ENCODE data around the gene NOS3. TPM values are rescaled to one million over a fixed set of nuclear protein-coding genes. Genes with fewer than 3 reads are reported as not detected.

The NOS3 gene
- polyA plus RNA-seq, 1 of the 3 experiments (the other 2 are of a cell fraction) = 0.41 TPM

- 89% methylated on average over 17 of the region's 21 CpGs for whole genome bisulfite sequencing (ENCODE audit: low lambda C conversion rate)
These were observed 44.4 kb downstream of the NOS3 start for GRCh38 chr7:151035026-151035717.

GRCh38 chr7:151035902-151036301, 45.1 kb downstream of the NOS3 start:
- no peak for TF ChIP-seq RXRA (IDR thresholded peaks at IDR 0.05; ENCODE audit: borderline replicate concordance, low read depth)
- no peak for TF ChIP-seq MAX (IDR thresholded peaks at IDR 0.05; ENCODE audit: low read depth)
- no peak for TF ChIP-seq PBX3 (IDR thresholded peaks at IDR 0.05)
- TF ChIP-seq ELF1 (IDR thresholded peaks at IDR 0.05) = no peak
- TF ChIP-seq MXI1 (IDR thresholded peaks at IDR 0.05; ENCODE audit: low read depth, low read length) = no peak
- no peak for TF ChIP-seq FOXJ3 (CRISPR knock-in tag; IDR thresholded peaks at IDR 0.05)
- TF ChIP-seq SMC3 (IDR thresholded peaks at IDR 0.05; ENCODE audit: low read depth, low read length) = no peak
- TF ChIP-seq REST (IDR thresholded peaks at IDR 0.05; ENCODE audit: low read depth, low read length) = no peak
- TF ChIP-seq CHD2 (IDR thresholded peaks at IDR 0.05; ENCODE audit: low read length, partially characterized antibody) = no peak
- no peak for TF ChIP-seq CTCF (IDR thresholded peaks at IDR 0.05)
- TF ChIP-seq TEAD4 (IDR thresholded peaks at IDR 0.05; ENCODE audit: borderline replicate concordance, insufficient read depth) = no peak
- ChIA-PET POLR2A (no interaction called here), CTCF (interaction anchor here (0.7 to 9.5 kb wide), 4 partner anchors 17 to 88 kb away, joined by 3 to 59 read pairs (median 4); no protein-coding TSS in a partner anchor)
- 95% methylated on average over 14 of the region's 17 CpGs for WGBS (ENCODE audit: low lambda C conversion rate)
- Histone ChIP-seq H3K9ac (no peak overlapping the region), H3K27ac (ENCODE audit: low read depth in 2 of 2, low read length in 1 of 2) (no peak overlapping the region), H3K9me2 (no peaks in the 10 kb centered on the region), H2AFZ (ENCODE audit: low read depth) (no peak overlapping the region), H3K36me3 (replicated peaks in 1 of 2; ENCODE audit: control insufficient read depth in 1 of 2, insufficient read depth in 2 of 2, low read length in 1 of 2) (peaks cover 12 to 52% of the 10 kb centered on the region in 2 experiments), H3K4me1 (ENCODE audit: control insufficient read depth in 1 of 2, insufficient read depth in 2 of 2, low read depth in 1 of 2, low read length in 1 of 2) (peaks cover 25 to 30% of the 10 kb centered on the region in 2 experiments), H3K4me2 (no peak overlapping the region), H4K20me1 (ENCODE audit: insufficient read depth) (no peaks in the 10 kb centered on the region), H3K4me3 (ENCODE audit: low read depth in 2 of 2, low read length in 1 of 2) (no peak overlapping the region), H3F3A (replicated peaks; ENCODE audit: insufficient read depth) (peaks cover 25% of the 10 kb centered on the region), H3K27me3 (ENCODE audit: insufficient read depth) (no peaks in the 10 kb centered on the region), H3K9me3 (no peaks in the 10 kb centered on the region), H3K79me2 (ENCODE audit: insufficient read depth) (peaks cover 22% of the 10 kb centered on the region)
- no peak for DNase-seq

More at GRCh38 chr7:151035026-151035717, 44.4 kb downstream of the NOS3 start:
- Histone ChIP-seq H2AFZ (ENCODE audit: low read depth) (no peak overlapping the region), H3K27ac (ENCODE audit: low read depth in 2 of 2, low read length in 1 of 2) (no peak overlapping the region), H3K79me2 (ENCODE audit: insufficient read depth) (peaks cover 29% of the 10 kb centered on the region), H3K36me3 (replicated peaks in 1 of 2; ENCODE audit: control insufficient read depth in 1 of 2, insufficient read depth in 2 of 2, low read length in 1 of 2) (peaks cover 12 to 52% of the 10 kb centered on the region in 2 experiments), H3K9ac (no peak overlapping the region), H3K4me2 (no peak overlapping the region), H3K27me3 (ENCODE audit: insufficient read depth) (no peaks in the 10 kb centered on the region), H4K20me1 (ENCODE audit: insufficient read depth) (no peaks in the 10 kb centered on the region), H3K9me3 (no peaks in the 10 kb centered on the region), H3F3A (replicated peaks; ENCODE audit: insufficient read depth) (peaks cover 25% of the 10 kb centered on the region), H3K9me2 (no peaks in the 10 kb centered on the region), H3K4me1 (ENCODE audit: control insufficient read depth in 1 of 2, insufficient read depth in 2 of 2, low read depth in 1 of 2, low read length in 1 of 2) (peaks cover 20 to 26% of the 10 kb centered on the region in 2 experiments), H3K4me3 (ENCODE audit: low read depth in 2 of 2, low read length in 1 of 2) (no peak overlapping the region)
- DNase-seq = no peak
- CTCF ChIA-PET = interaction anchor here (1.7 to 9.5 kb wide), 2 partner anchors 17 to 25 kb away, joined by 3 to 59 read pairs; no protein-coding TSS in a partner anchor
- POLR2A ChIA-PET = interaction anchor here (1.3 kb wide), 1 partner anchor 10 kb away, joined by 3 read pairs; no protein-coding TSS in a partner anchor
- TF ChIP-seq MXI1 (IDR thresholded peaks at IDR 0.05; ENCODE audit: low read depth, low read length) (no peak), FOSL2 (IDR thresholded peaks at IDR 0.05; ENCODE audit: borderline replicate concordance, low read depth) (no peak)
